ENCODE results near the gene NRROS. TPM values are rescaled to one million over a fixed set of nuclear protein-coding genes. Genes with fewer than 3 reads are reported as not detected.
A peak's percentile ranks its signal among the peaks of the same experiment; 100 is the strongest.

NRROS gene
- total and polyA plus RNA-seq, 7 donors: 0.60 to 7.5 (median 5.8) TPM

- H3K4me1 ChIP-seq: peaks cover 0 to 13% (median 11%) of the 10 kb centered on the region in 4 donors
- DNase-seq: no peak
- peak overlapping the region in 2 of 4 donors; percentile 59 to 63 for H3K4me3 ChIP-seq
- 65 to 80% methylated on average over 9 of the region's 9 CpGs for WGBS, 2 donors
- peak overlapping the region in 1 of 4 donors; percentile 85 for H3K27ac ChIP-seq
- TF ChIP-seq CTCF (IDR thresholded peaks at IDR 0.05): no peak
- TF ChIP-seq POLR2A (IDR thresholded peaks at IDR 0.05): no peak
- no peak for TF ChIP-seq EP300 (IDR thresholded peaks at IDR 0.05)
- TF ChIP-seq POLR2AphosphoS5 (IDR thresholded peaks at IDR 0.05): no peak
- intact Hi-C loops (cut with DNase I): no loop called here
- peaks cover 2 to 9% (median 4%) of the 10 kb centered on the region in 3 donors for H3K27me3 ChIP-seq
- H3K36me3 ChIP-seq: no peaks in the 10 kb centered on the region
- no peaks in the 10 kb centered on the region for H3K9me3 ChIP-seq
Measured at GRCh38 chr3:196641333-196642054, 2.0 kb downstream of the NRROS start.

DNA sequence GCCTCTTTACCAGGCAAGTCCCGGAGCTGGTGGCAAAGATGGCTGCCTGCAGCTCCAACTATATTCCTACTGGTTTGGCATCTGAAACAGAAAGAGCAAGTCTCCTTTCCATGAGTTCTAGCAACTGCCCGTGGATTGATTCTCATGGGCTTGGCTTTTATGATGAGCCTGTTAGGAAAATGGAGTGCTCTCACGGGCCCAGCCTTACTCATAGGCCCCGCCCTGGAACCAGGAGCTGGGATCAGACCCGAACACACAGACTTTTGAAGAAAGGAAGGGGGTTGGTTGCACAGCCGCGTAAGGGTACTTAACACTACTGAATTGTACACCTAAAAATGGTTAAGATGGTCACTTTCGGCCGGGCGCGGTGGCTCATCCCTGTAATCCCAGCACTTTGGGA, 2.9 kb downstream of the NRROS start:
- H3K36me3 ChIP-seq: no peaks in the 10 kb centered on the region
- TF ChIP-seq CTCF (IDR thresholded peaks at IDR 0.05): no peak
- no peak for TF ChIP-seq EP300 (IDR thresholded peaks at IDR 0.05)
- TF ChIP-seq POLR2AphosphoS5 (IDR thresholded peaks at IDR 0.05): no peak
- TF ChIP-seq POLR2A (IDR thresholded peaks at IDR 0.05): no peak
- no peak overlapping the region for H3K4me3 ChIP-seq
- H3K27ac ChIP-seq: peak overlapping the region in 1 of 4 donors; percentile 28
- no peak for DNase-seq
- peaks cover 0 to 13% (median 11%) of the 10 kb centered on the region in 4 donors for H3K4me1 ChIP-seq
- intact Hi-C loops (cut with DNase I): no loop called here
- H3K9me3 ChIP-seq: no peaks in the 10 kb centered on the region
- whole genome bisulfite sequencing, 2 donors: 74 to 82% methylated on average over 11 of the region's 11 CpGs
- peaks cover 2 to 9% (median 4%) of the 10 kb centered on the region in 3 donors for H3K27me3 ChIP-seq

DNA sequence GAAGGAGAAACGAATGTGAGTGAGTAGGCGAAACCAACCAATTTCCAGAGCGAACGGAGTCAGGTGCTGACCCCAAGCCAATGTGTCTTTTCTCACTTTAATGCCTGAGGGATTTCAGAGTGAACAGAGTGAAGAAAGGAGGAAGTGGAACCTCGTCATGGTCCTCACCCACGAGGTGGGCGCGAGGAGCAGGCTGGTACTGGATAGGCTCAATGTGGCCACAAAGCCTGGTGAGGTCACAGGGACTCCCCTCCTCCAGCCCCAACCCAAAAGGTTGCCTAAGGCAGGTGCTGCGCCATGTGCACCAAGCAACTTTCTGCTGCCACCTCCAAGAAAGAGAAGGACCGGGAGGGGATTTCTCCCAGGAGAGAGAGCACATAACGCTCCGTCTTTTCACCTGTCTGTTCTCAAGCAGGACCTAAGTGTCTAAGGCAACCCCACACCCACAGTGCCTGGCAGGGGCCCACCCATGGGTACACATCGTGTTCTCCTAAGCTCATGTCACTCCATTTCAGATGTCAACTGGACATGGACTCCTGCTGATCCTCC, 3.8 kb downstream of the NRROS start:
- Histone ChIP-seq H3K4me1 (peaks cover 0 to 13% (median 11%) of the 10 kb centered on the region in 4 donors), H3K4me3 (no peak overlapping the region), H3K27me3 (peaks cover 2 to 9% (median 4%) of the 10 kb centered on the region in 3 donors), H3K27ac (peak overlapping the region in 3 of 4 donors; percentile 16 to 34 (median 27)), H3K9me3 (no peaks in the 10 kb centered on the region), H3K36me3 (no peaks in the 10 kb centered on the region)
- no peak for TF ChIP-seq CTCF (IDR thresholded peaks at IDR 0.05)
- TF ChIP-seq POLR2AphosphoS5 (IDR thresholded peaks at IDR 0.05): peak in 2 of 4 donors; percentile 41 to 46
- no peak for TF ChIP-seq EP300 (IDR thresholded peaks at IDR 0.05)
- no peak for TF ChIP-seq POLR2A (IDR thresholded peaks at IDR 0.05)
- peak; percentile 75 for DNase-seq
- intact Hi-C loops (cut with DNase I): no loop called here
- WGBS, 2 donors: 57 to 87% methylated on average over 13 of the region's 13 CpGs

- Histone ChIP-seq H3K36me3 (no peaks in the 10 kb centered on the region), H3K4me3 (no peak overlapping the region), H3K4me1 (peaks cover 0 to 13% (median 11%) of the 10 kb centered on the region in 4 donors), H3K27ac (peak overlapping the region in 3 of 4 donors; percentile 16 to 34 (median 27)), H3K27me3 (peaks cover 2 to 9% (median 4%) of the 10 kb centered on the region in 3 donors), H3K9me3 (no peaks in the 10 kb centered on the region)
- intact Hi-C loops (cut with DNase I): no loop called here
- DNase-seq: no peak
- 84 to 89% methylated on average over 5 of the region's 5 CpGs for WGBS, 2 donors
- TF ChIP-seq CTCF (IDR thresholded peaks at IDR 0.05) (no peak), POLR2A (IDR thresholded peaks at IDR 0.05) (no peak), POLR2AphosphoS5 (IDR thresholded peaks at IDR 0.05) (no peak), EP300 (IDR thresholded peaks at IDR 0.05) (no peak)
Measured at GRCh38 chr3:196643761-196644160, 4.3 kb downstream of the NRROS start.
